GM12873 (cell line): ENCODE data around the gene PTH2.

ENCODE experiments used
- CTCF ChIP-seq: IDR thresholded peaks from 2 replicates; pipeline ENCODE4 v1.5.1; 2012; ENCODE audit warnings: low read depth, mild to moderate bottlenecking, moderate library complexity, low read length, control low read depth; ENCODE audit not compliant: insufficient read depth; ENCODE audit errors: missing control alignments

Gene PTH2

GRCh38 chr19:49420227-49420626 is 3.0 kb downstream of the PTH2 start:
- TF ChIP-seq CTCF = no peak

GRCh38 chr19:49419173-49419572 is 4.1 kb downstream of the PTH2 start:
- no peak for TF ChIP-seq CTCF

- no peak for TF ChIP-seq CTCF
These were observed 4.7 kb downstream of the PTH2 start for GRCh38 chr19:49418511-49418910.

- no peak for TF ChIP-seq CTCF
These were observed 6.2 kb downstream of the PTH2 start for GRCh38 chr19:49417088-49417487.

- TF ChIP-seq CTCF = no peak
These were observed 7.4 kb downstream of the PTH2 start for GRCh38 chr19:49415810-49416200.

- no peak for TF ChIP-seq CTCF
These were observed 8.0 kb downstream of the PTH2 start for GRCh38 chr19:49415102-49415809.

- no peak for TF ChIP-seq CTCF
These were observed 9.0 kb downstream of the PTH2 start for GRCh38 chr19:49414256-49414655.
